Fibroblast of peridontal ligament (primary cell): ENCODE data around the gene OR2AE1.

Source experiments
- DNase-seq: peaks from one replicate; pipeline ENCODE4 v3.0.0-alpha.2; 2010; ENCODE audit errors: extremely low read depth

Gene OR2AE1

DNA sequence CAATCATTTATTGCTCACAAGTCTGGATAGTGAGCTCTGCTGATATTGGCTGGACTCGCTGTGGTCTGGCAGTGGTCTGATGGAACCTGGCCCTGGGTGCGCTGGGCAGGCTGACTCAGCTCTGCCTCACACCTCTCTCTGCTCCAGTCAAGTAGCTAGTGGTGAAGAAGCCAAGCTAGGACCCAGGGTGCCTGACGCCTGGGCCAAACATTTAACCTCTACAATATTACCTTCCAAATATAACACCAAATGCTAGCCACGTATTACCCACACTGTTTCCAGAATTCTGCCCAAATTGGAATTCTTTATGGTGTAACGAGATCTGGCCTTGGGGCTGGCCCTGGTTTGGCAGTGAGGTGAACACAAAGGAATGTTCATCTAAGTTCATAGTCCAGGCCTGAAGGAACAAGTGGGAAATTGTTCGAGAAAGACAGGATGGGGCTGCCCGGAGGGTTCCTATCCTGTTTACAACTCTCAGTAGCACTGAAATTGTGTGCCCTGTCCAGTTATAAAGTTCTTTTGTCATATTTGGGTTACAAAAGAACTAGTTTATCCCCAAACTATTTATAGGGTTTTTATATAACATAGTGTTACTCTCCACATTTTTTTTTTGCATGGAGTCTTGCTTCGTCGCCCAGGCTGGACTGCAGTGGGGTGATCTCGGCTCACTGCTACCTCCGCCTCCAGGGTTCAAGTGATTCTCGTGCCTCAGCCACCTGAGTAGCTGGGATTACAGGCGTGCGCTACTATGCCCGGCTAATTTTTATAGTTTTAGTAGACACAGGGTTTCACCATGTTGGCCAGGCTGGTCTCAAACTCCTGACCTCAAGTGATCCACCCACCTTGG is 16.3 kb downstream of the OR2AE1 start:
- peak; percentile 65 for DNase-seq

DNA sequence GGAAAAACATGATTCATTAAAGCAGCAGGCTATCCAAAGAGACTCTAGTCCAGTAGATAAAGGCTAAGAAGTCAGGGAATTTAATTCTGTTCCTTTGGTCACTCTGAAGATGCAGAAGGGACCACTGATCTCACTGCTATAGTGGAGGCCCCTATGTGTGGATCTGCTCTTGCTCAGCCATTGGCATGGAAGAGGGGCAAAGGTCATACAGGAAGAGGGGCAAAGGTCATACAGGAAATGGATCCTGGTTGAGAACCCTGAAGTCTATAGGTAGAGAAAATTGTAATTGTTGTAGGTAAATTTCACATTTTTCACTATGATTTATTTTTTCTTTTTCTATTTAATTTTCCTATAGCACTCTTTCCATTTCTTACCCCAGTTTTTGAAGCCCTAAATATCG is 21.6 kb downstream of the OR2AE1 start:
- DNase-seq = no peak

DNA sequence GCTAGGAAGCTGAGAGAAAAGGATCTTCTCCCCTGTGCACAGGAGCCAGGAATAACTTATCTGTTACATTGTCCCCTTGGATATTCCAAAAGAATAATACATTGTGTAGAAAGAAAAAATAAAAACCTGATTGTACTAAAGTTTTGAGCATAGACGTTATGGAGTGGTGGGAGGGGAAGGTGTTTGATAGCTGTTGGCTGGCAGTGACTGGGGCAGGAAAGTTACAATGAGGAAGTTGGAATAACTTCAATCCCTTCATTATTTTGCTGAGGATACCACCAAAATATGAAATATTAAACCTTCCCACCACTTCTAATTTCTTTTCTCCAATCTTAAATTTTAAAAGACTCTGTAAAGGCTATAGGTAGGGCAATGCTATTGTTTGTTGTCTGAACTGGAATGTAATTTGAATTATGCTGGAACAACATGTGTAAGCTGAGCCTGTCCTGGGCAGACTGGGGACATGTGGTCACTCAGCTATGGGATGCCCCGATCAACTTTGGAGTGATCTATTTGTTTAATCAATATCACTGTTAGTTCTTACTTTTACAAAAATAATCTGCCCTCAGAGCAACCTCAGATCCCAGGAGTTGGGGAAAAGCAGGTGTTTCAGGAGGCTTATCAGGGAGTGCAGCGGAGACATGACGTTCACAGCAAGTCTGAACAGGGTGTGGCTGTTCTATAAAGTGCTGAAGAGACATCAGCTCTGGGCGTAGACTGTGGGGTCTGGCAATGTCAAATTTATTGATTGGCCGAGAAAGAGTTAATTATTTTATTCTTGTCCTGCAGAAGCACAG is 28.2 kb downstream of the OR2AE1 start:
- no peak for DNase-seq

DNA sequence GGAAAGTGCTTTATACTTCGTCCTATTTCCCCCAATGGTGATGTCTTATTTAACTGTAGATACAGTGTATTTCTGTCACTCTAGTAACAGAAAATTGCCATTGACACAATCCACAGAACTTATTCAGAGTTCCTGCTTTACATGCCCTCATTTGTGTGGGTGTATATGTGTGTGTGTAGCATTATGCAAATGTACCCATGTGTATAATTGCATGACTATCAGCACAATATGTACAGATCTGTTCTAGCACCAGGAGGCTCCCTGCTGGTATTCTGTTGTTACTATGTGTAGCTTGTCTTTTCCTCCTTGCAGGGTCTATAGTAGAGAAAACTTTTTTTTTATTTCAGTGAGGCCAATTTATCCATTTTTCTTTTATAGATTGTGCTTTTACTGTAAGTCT is 32.5 kb downstream of the OR2AE1 start:
- no peak for DNase-seq

DNA sequence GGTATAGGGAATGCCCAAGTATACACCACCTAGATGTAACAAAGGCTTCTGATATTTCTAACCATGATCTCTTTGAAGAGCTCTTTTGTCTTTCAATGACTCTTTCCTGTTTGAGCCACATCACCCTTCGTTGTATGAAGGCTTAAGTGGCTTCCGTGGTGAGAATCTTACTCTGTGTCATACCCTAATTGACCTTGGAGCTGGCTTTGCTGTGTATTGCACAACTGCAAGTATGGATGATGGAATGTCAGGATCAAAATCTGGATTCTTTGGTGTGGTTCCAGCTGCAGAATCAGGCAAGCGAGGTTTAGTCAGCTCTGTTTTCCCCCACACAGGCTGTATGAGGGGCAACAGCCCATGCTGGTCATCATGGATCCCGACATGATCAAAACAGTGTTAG is 33.0 kb downstream of the OR2AE1 start:
- DNase-seq = peak; percentile 5

DNA sequence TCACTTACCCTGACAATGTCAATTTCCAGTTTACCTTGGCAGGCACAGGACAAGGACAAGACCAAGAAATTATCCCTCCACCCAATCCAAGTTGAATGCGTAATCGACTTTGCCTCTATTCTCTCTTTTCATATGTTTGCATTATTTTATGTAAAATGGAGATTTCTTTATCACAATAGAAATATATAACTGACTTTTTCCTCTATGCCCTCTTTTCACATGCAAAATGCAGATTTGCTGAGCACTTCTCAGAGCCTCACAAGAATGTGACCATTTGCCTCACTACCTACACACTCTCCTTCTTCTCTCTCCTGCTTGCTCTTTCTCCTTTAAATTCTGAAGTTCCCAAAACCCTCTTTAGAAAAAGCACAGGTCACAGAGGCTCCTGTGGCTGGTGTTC is 33.9 kb downstream of the OR2AE1 start:
- DNase-seq = no peak

DNA sequence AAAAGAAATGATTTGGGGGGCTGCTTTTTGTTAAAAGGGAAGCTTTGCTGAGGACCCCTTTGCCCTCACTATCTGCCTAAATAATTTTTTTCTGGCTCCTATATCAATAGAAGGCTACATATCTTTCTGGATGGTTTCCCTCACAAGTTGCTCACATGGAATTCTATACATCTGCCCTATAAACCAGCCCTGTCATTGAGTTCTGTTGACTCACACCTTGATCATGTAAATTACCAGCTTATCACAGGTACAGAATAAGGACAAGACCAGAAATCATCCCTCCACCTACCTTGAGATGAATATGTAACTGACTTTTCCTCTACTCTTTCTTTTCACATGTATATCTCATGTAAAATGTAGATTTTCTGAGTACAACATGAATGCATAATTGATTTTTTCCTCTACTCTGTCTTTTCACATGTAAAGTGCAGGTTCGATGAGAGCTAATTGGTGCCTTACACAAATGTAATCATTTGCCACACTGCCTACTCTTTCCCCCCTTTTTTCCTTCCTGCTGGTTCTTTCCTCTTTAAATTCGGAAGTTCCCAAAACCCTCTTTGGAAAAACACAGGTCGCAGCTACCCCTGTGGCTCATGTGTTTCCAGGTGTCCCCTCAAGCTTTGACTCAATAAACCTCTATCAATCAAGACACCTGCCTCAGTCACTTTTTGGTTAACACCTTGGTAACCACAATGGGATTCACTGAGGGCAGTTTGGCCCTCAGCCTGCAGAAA is 36.5 kb downstream of the OR2AE1 start:
- no peak for DNase-seq

DNA sequence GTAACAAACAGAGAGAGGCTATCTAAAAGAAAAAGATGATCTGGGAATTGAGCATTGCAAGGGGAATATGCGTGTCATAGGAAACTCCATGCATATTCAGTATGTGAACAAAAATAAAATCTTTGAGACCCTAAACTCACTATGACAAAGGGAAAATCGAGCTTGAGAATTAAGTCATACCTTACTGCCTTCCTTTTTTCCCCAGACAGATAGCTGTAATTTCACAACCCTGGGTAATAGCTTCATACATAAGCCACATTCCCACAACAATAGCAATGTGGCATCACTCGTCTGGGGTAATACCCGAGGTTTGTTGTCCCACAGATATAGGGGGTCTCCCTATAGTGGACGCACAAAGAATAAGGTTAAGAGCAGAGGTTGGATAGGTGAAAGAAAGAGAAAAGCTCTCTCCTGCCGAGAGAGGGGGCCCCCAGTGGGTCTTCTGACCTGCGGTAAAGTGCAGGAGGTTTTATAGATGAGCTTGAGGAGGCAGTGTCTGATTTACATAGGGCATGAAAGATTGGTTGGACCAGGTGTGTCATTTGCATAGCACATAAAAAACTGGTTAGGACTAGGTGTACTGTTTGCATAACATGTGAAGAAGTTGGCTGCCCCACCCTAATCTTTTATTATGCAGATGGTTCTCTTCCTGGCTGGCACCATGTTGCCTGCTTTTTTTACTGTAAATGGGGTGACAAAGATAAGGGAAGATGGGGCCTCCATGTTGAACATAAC is 37.4 kb downstream of the OR2AE1 start:
- no peak for DNase-seq

DNA sequence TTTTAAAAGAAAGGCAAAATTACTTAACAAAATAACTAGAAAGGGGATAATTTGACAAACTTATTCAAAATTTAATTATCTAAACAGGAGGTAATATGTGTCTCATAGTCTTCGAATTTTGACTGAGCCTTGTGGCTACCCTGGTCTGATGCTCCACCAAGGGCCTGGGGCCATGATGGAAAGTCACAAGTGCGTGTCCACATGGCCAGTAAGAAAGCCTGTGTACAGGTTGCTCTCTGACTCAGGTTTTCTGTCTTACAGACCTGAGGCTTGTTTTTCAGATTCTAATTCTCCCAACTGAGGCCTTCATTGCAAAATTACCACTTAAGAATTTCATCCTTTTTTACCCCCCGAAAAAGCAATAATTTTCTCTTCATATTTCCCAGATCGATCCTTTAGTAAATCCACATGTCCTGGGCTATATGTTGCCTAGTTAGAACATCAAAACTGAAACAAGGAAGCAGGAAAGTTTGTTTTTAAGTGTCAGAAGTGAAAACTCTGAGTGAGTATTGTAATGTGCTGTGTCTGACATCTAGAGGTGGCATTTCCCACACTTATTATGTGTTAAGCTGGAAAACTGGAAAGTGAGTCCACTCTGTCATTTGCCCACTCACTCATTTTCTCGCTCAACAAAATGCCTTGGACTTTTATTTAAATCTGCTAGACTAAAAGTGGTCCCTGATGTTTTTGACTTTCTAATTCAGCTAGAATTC is 39.0 kb downstream of the OR2AE1 start:
- DNase-seq = peak; percentile 8

DNA sequence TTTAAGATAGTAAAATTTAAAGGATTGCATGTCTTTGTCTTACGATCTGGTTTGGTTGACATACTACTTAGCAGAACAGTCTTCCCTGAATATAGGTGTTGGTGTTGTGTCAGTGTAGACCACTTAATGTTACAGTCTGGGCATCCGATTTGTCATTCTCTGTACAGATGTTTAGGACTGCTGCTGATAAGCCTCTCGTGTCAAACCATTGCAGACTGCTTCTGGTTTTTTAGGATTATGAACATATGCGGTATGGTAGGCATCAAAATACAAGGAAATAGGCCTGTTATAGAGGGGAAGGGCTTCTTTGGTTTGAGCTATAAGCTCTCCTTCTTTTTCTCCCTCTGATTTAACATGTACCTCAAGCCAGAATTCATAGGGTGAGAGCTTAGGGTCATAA is 41.6 kb downstream of the OR2AE1 start:
- no peak for DNase-seq

DNA sequence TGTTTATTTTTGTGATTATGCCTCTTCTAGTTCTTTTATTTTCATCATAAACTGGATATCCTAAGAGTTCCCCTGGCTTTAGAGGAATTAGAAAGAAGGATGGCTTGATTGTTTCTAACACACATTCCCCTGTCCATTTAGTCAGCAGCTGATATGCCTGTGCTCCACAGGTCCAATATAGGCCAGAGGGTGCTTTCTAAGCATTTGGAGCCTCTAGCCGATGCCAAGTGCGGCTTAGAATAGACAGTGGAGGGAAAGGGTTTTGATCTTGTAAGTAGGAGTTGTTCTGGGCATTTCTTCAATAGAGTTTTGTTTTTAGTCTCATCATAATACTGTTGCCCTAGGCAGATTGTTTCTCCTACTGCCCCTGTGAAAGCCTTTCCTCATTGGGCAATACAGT is 42.5 kb downstream of the OR2AE1 start:
- no peak for DNase-seq

DNA sequence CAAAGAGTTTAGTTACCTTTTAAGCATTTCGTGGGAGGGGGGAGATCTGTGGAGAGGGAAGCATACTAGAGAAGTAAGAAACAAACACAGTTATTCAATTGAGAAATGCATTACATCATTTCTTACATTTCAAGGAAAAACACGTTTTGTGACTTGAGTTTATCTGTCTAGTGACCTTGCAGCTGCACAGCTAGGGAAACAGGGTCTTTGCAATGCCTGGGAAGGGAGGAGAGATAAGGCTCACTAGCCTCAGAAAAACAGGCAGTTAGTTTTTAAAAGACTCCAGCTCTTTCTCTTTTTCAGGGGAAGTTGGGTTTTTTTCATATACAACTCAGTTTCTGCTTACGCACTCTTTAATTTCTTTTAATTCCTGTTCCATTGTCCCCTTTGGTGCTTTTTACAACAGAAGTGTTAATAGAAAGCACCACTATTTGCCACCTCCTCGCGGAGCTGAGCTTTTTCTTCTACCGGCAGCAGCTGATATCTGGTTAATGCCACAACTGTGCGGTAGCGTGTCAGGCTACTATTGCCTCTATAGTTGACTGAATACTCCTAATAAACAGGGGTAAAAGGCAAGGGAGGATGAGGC is 43.5 kb downstream of the OR2AE1 start:
- DNase-seq = no peak

DNA sequence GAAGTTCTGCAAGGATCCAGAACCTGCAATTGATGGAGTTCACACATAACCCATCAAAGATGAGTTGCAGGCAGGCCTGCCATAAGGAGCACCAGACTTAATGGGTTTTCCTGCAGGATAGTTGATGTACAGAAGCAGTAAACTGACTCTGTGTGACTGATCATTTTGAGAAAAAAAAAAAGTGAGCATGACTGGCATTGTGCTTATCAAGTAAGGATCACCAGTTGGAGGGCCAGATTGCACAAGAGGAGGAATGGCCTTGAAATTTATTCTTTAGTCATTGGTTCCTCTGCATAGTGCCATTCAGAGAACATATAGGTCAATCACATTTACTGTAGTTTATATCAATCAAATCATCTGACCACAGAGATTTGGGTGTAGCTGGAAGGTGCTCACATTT is 45.2 kb downstream of the OR2AE1 start:
- DNase-seq = no peak

DNA sequence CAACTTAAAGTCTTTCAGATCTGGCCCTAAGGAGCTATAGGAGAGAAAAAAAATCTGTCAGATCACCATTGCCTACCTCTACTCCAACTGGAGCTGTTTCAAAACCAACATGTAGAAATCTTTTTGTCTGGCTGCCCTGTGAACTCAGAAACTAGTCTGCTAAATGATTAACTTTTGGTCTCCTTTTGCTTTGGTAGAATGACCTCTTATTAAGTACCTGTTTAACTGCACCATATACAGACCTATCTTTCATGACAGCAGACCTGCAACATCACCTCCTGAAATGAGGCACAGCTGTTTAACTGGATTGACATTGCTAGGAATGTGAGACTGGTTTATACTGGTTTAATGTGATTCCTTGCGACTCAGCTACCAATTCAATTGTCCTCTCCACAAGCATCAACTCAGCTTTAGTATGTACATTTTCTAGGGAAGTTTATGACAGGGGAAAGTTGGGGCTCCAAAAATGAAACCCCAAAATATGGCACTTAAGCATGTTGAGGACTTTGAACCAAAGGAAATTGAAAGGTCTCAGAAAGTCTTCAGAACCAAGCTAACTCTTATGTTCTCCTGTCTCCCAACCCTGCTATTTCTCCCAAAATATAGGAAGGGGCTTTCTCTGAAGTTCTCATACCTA is 47.2 kb downstream of the OR2AE1 start:
- no peak for DNase-seq

DNA sequence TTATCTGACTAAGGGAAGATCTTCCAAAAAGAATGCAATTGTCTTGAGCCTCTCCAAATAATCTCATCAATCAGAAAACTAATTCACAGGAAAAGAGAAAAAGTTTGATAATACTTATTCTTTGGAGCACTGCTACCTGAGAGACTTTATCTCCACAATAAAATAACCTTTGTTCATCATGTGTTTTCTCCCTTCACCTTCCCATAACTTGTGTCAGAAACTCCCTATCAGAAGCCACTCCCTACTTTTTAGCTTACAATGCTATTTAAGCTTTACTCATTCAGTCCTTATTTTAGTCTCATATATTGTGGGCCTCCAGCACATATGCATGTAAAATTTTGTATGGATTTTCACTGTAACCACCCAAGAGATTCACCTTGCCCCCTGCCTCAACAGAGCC is 48.0 kb downstream of the OR2AE1 start:
- DNase-seq = no peak

DNA sequence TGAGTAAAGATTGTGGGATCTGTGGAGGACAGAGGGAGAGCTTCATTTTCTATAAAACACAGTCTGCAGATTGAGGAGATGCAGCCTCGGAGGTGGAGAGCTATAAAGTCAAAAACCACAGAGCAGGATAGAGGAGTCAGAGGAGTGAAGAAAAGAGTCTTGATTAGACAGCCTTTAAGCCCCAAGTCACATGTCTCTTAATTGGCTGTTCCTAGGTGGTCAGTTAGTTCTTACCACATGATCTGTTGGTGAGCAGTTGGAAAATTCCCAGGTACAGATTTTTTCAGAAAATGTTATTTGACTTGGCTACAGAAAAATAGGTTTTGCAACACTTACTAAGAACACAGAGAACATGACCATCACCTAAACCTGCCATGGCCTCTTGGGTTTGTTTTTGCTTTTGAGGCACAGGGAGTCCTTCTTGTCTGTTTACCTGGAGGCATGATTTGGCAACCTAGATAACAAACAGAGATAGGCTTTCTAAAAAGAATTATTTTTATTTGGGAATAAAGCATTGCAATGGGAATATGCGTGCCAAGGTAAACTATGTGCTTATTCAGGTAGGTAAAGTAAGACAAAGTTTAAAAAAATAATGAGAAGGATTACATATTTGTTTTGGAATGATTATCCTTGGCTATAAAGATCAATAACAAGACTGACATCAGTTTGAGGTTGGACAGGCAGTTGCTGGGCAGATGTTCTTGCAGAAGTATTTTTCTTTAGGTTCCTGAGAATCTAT is 49.6 kb downstream of the OR2AE1 start:
- DNase-seq = no peak
